Natural killer cell (primary cell): ENCODE results near the gene GPSM3. TPM values are rescaled to one million over a fixed set of nuclear protein-coding genes. Genes with fewer than 3 reads are reported as not detected.

Experiments used
- ATAC-seq, 3 donors: fragments of 150-1000 bp in 2 of 3; fragments of 200-7000 bp in 1 of 3; cut with Tn5 transposase; 1 replicate in 1 of 3; 2 replicates in 2 of 3; pipeline ENCODE4 v1.10.0; 2021; ENCODE audit warnings: mild to moderate bottlenecking in 2 of 3, moderate library complexity in 2 of 3
- DNase-seq, 2 donors: peaks; one replicate each; pipeline versions ENCODE4 v3.0.0 to v3.0.0-alpha.2; 2013 to 2021; ENCODE audit warnings: mixed read lengths in 1 of 2
- H3K27ac ChIP-seq: one replicate; pipeline ENCODE4 v1.5.1; 2013; ENCODE audit warnings: mild to moderate bottlenecking, low read length
- H3K27me3 ChIP-seq: one replicate; pipeline ENCODE4 v1.6.1; 2013; ENCODE audit warnings: low read length; ENCODE audit not compliant: control insufficient read depth, insufficient read depth
- H3K36me3 ChIP-seq: one replicate; pipeline ENCODE4 v1.6.1; 2013; ENCODE audit warnings: low read length; ENCODE audit not compliant: control insufficient read depth, insufficient read depth
- H3K4me1 ChIP-seq: one replicate; pipeline ENCODE4 v1.6.1; 2013; ENCODE audit warnings: low read length; ENCODE audit not compliant: control insufficient read depth, insufficient read depth
- H3K4me3 ChIP-seq: one replicate; pipeline ENCODE4 v1.5.1; 2013; ENCODE audit warnings: low read length
- H3K9me3 ChIP-seq: one replicate; pipeline ENCODE4 v1.6.1; 2013; ENCODE audit warnings: low read length; ENCODE audit not compliant: control insufficient read depth, insufficient read depth
- H3K27ac Mint-ChIP-seq, 2 donors: one replicate each; pipeline ENCODE4 v1.8.0; 2022; ENCODE audit warnings: mild to moderate bottlenecking in 2 of 2, mixed read lengths in 2 of 2, moderate library complexity in 1 of 2
- H3K27me3 Mint-ChIP-seq, 2 donors: one replicate each; pipeline ENCODE4 v1.8.0; 2022; ENCODE audit warnings: low read depth in 2 of 2, mixed read lengths in 2 of 2
- H3K36me3 Mint-ChIP-seq: one replicate; pipeline ENCODE4 v1.8.0; 2022; ENCODE audit warnings: mixed read lengths
- H3K4me1 Mint-ChIP-seq, 2 donors: one replicate each; pipeline ENCODE4 v1.8.0; 2022; ENCODE audit warnings: mixed read lengths in 2 of 2
- H3K4me3 Mint-ChIP-seq: one replicate; pipeline ENCODE4 v1.8.0; 2022; ENCODE audit warnings: mild to moderate bottlenecking, moderate library complexity, mixed read lengths
- H3K9me3 Mint-ChIP-seq, 2 donors: one replicate each; pipeline ENCODE4 v1.8.0; 2022; ENCODE audit warnings: mixed read lengths in 2 of 2
- CTCF ChIP-seq: fragments of 200-600 bp; IDR thresholded peaks from one replicate; pipeline ENCODE4 v1.8.0; 2022; ENCODE audit warnings: antibody characterized with exemption
- WGBS: methylation state at CpG from one replicate; pipeline ENCODE4 v1.1.7; 2013; ENCODE audit warnings: missing lambda C conversion rate; ENCODE audit not compliant: insufficient coverage; 5-methylcytosine and 5-hydroxymethylcytosine counted together
- intact Hi-C: fragments of 100-400 bp; cut with micrococcal nuclease; formaldehyde crosslinking; loops from one replicate; pipeline ENCODE4 v1.14.2; 2022
- total RNA-seq, 4 donors: library from RNA; stranded (reverse); fragments of 120-200 nt in 1 of 4; gene quantifications; one replicate each; pipeline versions ENCODE4 v1.2.3 to v1.2.4, GENCODE V29; 2013 to 2022

GPSM3 gene
- total RNA-seq, 3 donors from 2014 or later (not counting 1 experiment from before 2014, with no cell fraction given) = 216 to 240 (median 221) TPM

GRCh38 chr6:32218167-32218566, 25.7 kb upstream of the GPSM3 start:
- H3K9me3 Mint-ChIP-seq = no peaks in the 10 kb centered on the region
- TF ChIP-seq CTCF = no peak
- no peaks in the 10 kb centered on the region for H3K36me3 Mint-ChIP-seq
- DNase-seq = no peak
- H3K9me3 ChIP-seq = no peaks in the 10 kb centered on the region
- H3K4me1 Mint-ChIP-seq = no peaks in the 10 kb centered on the region
- no peak overlapping the region for H3K4me3 Mint-ChIP-seq
- H3K4me3 ChIP-seq = no peak overlapping the region
- H3K27me3 Mint-ChIP-seq = no peaks in the 10 kb centered on the region
- H3K27ac ChIP-seq = no peak overlapping the region
- WGBS = 85% methylated on average over 7 of the region's 7 CpGs
- intact Hi-C loops = no loop called here
- H3K36me3 ChIP-seq = no peaks in the 10 kb centered on the region
- H3K4me1 ChIP-seq = peaks cover 5% of the 10 kb centered on the region
- no peak for ATAC-seq
- no peak overlapping the region for H3K27ac Mint-ChIP-seq
- H3K27me3 ChIP-seq = no peaks in the 10 kb centered on the region

- H3K27ac Mint-ChIP-seq = no peak overlapping the region
- H3K36me3 Mint-ChIP-seq = no peaks in the 10 kb centered on the region
- no peak for TF ChIP-seq CTCF
- H3K9me3 ChIP-seq = no peaks in the 10 kb centered on the region
- intact Hi-C loops = no loop called here
- 94% methylated on average over 11 of the region's 11 CpGs for WGBS
- DNase-seq = no peak
- no peak for ATAC-seq
- no peak overlapping the region for H3K27ac ChIP-seq
- no peaks in the 10 kb centered on the region for H3K27me3 ChIP-seq
- no peak overlapping the region for H3K4me3 Mint-ChIP-seq
- no peaks in the 10 kb centered on the region for H3K36me3 ChIP-seq
- H3K4me3 ChIP-seq = no peak overlapping the region
- no peaks in the 10 kb centered on the region for H3K27me3 Mint-ChIP-seq
- H3K9me3 Mint-ChIP-seq = no peaks in the 10 kb centered on the region
- H3K4me1 Mint-ChIP-seq = no peaks in the 10 kb centered on the region
- H3K4me1 ChIP-seq = no peaks in the 10 kb centered on the region
Measured at GRCh38 chr6:32216998-32217397, 24.6 kb upstream of the GPSM3 start.

DNA sequence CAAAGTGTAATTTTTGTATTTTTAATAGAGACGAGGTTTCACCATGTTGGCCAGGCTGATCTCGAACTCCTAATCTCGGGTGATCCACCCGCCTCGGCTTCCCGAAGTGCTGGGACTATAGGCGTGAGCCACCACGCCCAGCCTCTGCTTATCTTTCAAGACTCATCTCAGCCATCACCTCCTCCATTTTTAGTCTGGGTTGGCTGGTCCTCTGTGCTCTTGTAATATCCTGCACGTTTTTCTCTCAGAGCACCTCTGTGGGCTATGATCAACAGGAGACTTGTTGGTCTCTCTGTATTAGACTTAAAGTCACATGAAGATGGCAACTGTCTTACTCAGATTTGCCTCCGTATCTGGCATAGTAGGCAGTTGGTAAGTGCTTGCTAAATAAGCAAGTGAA, 23.8 kb upstream of the GPSM3 start:
- Mint-ChIP-seq H3K9me3 (no peaks in the 10 kb centered on the region), H3K36me3 (no peaks in the 10 kb centered on the region), H3K27me3 (no peaks in the 10 kb centered on the region), H3K4me3 (no peak overlapping the region), H3K27ac (no peak overlapping the region), H3K4me1 (no peaks in the 10 kb centered on the region)
- no peak for ATAC-seq
- H3K27ac ChIP-seq = no peak overlapping the region
- TF ChIP-seq CTCF = no peak
- H3K27me3 ChIP-seq = no peaks in the 10 kb centered on the region
- DNase-seq = no peak
- H3K4me1 ChIP-seq = no peaks in the 10 kb centered on the region
- intact Hi-C loops = no loop called here
- no peaks in the 10 kb centered on the region for H3K36me3 ChIP-seq
- WGBS = 89% methylated on average over 10 of the region's 10 CpGs
- H3K4me3 ChIP-seq = no peak overlapping the region
- H3K9me3 ChIP-seq = no peaks in the 10 kb centered on the region

DNA sequence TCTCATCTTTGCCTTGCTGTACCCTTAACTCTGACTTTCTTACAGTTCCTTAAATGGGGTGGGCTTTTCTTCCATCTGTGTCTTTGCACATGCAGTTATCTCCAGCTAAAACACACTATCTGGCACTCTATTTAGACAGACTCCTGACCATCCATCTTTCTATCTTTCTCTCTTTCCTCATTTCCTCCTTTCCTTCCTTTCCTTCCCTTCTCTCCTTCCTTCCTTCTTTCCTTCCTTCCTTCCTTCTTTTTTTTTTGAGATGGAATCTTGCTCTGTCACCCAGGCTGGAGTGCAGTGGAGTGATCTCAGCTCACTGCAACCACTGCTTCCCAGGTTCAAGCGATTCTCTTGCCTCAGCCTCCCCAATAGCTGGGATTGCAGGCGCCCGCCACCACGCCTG, 23.2 kb upstream of the GPSM3 start:
- no peaks in the 10 kb centered on the region for H3K36me3 Mint-ChIP-seq
- Histone ChIP-seq H3K36me3 (no peaks in the 10 kb centered on the region), H3K4me1 (no peaks in the 10 kb centered on the region), H3K27ac (no peak overlapping the region), H3K9me3 (no peaks in the 10 kb centered on the region), H3K27me3 (no peaks in the 10 kb centered on the region), H3K4me3 (no peak overlapping the region)
- no peak for ATAC-seq
- no peaks in the 10 kb centered on the region for H3K9me3 Mint-ChIP-seq
- no peak overlapping the region for H3K27ac Mint-ChIP-seq
- no peak overlapping the region for H3K4me3 Mint-ChIP-seq
- WGBS = 90% methylated on average over 4 of the region's 4 CpGs
- no peaks in the 10 kb centered on the region for H3K27me3 Mint-ChIP-seq
- intact Hi-C loops = no loop called here
- DNase-seq = no peak
- H3K4me1 Mint-ChIP-seq = no peaks in the 10 kb centered on the region
- TF ChIP-seq CTCF = no peak
